Stimulated activated CD4-positive, alpha-beta T cell treated with anti-CD3 and anti-CD28 coated beads, Interleukin-12 subunit alpha, Interleukin-12 subunit beta, amount 100 ng/mL, for 4 hours (primary cell): ENCODE data around the gene CENPP.

Experiments
- DNase-seq: peaks from one replicate; pipeline ENCODE4 v3.0.0-alpha.2; 2020

The CENPP gene

DNA sequence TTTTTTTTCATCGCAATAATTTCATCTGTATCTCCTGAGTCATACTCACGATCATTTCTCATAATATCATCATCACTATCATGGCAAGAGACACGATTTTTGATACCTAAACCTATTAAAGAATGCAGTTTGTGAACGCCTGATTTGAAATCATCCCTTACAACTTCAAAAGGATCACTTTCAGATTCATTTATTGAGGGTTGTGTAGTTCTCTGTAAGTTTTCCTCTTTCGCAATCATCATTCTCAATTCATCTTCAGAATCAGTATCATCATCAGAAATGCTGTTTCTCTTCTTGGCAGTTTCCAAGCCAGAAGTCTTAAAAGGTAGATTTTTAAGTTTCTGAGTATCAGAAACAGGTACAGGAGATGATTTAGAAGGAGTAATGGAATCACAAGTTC is 10.3 kb upstream of the CENPP start:
- no peak for DNase-seq

- no peak for DNase-seq
These were observed 1.3 kb upstream of the CENPP start for GRCh38 chr9:92324431-92324830.

DNA sequence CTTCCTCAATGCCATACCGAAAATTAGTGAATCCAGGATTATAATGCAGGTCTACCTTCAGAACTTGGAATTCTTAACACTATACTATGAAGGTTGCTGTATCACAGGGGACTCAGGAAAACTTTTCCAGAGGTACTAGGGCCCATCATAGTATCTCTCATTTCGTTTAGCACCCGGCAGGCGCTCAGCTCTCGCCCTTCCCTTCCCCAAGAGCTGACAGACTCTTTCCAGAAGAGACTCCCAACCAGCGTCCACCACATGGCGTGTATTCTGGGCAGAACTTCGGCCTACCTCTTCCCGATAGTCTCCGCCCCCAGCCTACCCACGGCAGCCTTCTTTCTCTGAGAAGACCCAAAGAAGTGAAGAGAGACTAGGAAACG is 874 bp upstream of the CENPP start:
- DNase-seq = no peak

DNA sequence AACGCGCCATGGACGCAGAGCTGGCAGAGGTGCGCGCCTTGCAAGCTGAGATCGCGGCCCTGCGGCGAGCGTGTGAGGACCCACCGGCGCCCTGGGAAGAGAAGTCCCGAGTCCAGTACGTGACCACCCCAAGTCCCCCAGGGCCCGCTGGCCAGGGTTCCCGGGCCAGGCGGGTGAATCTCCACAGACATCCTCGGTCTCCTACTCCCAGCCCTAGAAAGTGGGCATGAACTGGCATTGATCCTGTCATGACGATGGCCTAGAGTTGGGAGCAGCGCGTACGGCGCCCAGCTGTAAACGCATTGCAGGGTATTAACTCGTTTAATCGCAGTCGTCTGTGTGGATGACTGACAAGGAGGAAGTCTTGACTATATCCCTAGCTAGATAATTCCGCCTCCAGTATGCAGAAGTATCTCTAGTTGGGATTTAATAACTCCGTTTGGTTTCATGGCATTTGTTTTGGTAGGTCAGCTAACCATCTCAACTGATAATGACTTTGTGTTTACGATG is 293 bp downstream of the CENPP start:
- DNase-seq = no peak

DNA sequence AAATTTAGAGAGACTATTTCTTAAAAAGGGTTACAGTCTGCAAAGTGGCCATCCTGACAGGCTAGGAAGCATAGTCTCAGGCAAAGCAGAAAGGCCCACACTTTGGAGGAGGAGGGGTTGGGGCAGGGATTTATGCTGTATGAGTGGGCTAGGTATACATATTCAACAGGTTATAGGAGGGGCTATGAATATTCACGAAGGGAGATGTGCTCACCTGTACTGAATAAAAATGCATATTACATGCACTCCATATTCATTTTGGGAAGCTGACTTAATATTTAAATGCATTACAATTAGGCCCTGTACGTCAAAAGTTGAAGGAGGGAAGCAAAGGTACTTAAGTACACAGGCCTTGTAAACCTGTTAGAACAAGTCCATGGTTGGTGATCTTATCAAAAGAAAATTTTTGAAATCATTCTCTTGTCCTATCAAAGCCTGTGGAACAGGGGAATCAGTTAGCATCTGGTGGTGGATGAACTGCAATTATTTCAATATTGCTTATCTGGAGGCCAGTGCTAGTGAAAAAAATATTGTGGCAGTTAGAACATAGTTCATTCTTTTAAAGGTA is 1.6 kb downstream of the CENPP start:
- DNase-seq = no peak

DNA sequence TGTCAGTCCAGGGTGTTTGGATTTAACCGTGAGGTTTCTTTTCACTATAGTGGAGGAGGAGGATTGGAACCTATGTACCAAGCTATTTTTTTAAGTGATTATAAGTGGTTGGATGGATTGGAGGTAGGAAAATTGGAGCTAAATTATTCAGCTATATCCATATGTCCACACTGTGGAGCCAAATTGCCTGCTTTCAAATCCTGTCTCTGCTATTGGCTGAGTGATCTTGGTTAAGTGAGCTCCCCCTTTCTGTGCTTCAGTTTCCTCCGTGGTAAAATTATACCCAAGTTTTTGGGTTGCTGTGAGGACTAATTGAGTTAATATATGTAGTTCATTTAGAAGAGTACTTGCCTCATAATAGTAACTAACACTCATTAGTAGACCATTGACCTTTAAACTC is 2.5 kb downstream of the CENPP start:
- no peak for DNase-seq

DNA sequence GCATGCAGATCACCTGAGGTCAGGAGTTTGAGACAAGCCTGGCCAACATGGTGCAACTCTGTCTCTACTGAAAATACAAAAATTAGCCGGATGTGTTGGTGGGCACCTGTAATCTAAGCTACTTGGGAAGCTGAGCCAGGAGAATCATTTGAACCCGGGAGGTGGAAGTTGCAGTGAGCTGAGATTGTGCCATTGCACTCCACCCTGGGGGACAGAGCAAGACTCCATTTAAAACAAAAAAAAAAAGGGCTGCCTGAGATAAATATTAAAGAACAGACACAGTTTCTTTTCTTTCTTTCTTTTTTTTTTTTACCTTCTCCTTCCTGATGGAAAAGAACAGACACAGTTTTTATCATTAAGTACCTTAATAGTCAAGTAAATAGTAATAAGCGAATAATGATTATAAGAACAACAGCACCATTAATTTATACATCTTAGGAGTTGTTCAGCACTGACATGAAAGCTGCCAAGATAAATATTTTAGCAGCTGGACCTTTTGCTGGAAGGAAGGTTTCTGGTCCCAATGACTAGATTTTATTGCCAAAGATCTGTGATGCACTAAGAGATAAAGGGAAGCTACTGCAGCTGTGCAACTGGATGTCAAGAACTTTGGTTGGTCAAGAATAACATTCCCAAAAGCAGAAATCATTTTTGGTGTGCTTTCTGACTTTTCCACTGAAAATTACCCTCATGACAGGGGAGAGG is 7.0 kb downstream of the CENPP start:
- no peak for DNase-seq

- DNase-seq = no peak
These were observed 7.5 kb downstream of the CENPP start for GRCh38 chr9:92333282-92333634.

DNA sequence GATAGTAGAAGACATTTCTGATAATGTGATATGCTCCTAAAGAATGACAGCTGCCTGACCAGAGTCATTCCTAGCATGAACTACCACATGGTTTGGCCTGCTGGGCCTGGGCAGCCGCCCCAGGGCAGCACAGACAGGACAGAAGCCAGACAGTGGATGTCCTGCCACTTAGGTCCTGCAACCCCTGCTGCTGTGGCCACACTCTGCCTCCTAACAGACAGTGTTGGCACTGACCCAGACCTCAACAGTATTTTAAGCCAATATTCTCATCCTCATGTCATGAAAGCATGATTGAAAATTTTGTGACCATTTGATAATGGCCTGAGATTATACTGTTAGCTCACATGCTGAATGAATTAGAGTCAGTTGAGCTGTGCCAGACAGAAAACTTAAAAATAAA is 15.8 kb downstream of the CENPP start:
- DNase-seq = no peak

- no peak for DNase-seq
These were observed 17.2 kb downstream of the CENPP start for GRCh38 chr9:92342825-92343488.

- no peak for DNase-seq
These were observed 19.8 kb downstream of the CENPP start for GRCh38 chr9:92345582-92345981.

GRCh38 chr9:92349771-92350739 is 24.3 kb downstream of the CENPP start:
- no peak for DNase-seq

DNA sequence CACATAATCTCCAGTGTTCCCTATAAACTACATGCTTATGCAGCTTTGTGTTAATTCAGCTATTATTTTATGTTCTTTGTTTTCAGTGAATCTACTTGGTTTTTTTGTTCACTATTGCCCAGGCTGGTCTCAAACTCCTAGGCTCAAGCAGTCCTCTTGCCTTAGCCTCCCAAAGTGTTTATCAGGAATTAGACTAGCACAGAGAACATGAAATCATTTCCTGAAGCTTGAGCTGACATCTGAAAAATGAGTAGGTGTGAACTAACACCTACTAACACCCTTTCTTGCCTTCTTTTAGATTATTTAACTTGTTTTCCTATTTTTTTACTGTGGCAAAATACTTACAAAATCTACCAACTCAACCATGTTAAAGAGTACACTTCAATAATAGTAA is 25.0 kb downstream of the CENPP start:
- DNase-seq = no peak

DNA sequence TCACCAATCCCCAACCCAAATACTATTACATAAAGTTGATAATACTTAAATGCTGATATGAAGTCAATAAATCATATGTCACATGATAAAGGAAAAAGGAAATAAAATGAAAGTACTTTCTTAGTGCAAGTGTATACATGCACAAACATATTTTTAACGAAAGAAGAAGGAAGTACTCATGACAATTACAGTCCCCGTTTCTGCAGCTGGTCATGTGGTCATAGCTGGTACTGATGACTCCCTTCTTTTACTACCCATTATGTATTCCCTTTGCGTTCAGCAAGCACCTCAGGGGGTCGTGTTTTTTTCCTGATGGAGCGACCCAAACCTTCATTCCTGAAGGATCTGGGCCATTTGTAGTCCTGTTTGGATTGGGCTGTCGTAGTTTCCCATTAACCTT is 27.3 kb downstream of the CENPP start:
- no peak for DNase-seq

DNA sequence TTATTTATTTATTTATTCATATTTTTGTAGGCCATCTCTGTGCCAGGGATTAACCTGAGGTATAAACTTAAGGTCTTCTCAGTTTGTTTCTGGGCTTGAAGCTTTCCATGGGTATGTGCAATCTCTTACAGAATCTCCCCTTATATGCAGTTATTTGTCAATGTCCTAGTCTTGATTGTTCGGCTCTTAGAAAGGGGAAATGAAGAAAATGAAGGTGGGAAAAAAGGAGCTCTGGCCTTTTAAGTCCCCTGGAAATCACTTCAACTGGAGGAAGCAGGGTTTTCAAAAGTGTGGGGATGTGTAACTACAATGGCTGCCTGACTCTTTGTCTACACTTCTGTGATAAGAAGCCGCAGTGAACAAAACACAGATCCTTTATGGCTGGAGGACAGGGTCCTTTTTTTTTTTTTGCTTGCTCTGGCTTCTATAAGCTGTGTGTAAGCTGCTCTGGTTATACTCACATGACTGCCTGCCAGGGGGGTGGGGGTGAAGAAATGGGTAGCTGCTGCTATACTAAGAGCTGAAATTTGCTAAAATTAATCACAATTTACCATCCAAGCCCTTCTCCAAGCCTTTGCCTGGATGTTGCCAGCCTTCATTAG is 33.7 kb downstream of the CENPP start:
- no peak for DNase-seq

GRCh38 chr9:92360083-92360482 is 34.3 kb downstream of the CENPP start:
- DNase-seq = no peak

- DNase-seq = no peak
These were observed 43.3 kb downstream of the CENPP start for GRCh38 chr9:92369075-92369474.

- DNase-seq = no peak
These were observed 47.4 kb downstream of the CENPP start for GRCh38 chr9:92373167-92373566.

- DNase-seq = no peak
These were observed 52.1 kb downstream of the CENPP start for GRCh38 chr9:92377876-92378275.

GRCh38 chr9:92378865-92379560 is 53.3 kb downstream of the CENPP start:
- DNase-seq = no peak

DNA sequence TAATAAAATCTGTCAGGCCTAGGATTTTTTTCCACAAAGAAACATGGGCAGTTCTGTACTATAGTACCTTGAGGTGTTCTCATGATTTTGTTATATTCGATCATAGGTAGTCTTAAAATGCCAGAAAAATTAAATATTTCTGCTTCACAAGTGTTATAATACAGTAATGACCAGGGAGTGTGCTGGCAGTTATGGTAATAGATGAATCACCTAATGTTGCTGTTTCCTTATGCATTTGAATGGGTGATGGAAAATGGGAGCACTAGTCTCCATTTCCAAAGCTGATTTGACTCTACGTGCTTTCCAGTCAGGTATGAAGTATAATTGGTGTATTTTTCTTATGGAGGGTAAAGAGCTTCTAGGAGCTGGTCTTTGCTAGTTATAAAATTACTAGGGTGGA is 54.9 kb downstream of the CENPP start:
- DNase-seq = no peak

- no peak for DNase-seq
These were observed 56.0 kb downstream of the CENPP start for GRCh38 chr9:92381775-92382174.
